Measurements from ENCODE around the gene THAP5.

Gene THAP5

GRCh38 chr7:108598153-108598552, 28.6 kb upstream of the THAP5 start:
- no peaks in the 10 kb centered on the region for H4K20me1 ChIP-seq (ENCODE audit: insufficient read depth, low read length)
- H3K79me2 ChIP-seq (ENCODE audit: insufficient read depth, low read length) = no peaks in the 10 kb centered on the region
- no peak overlapping the region for H3K27ac ChIP-seq (ENCODE audit: low read length)
- no peaks in the 10 kb centered on the region for H3K4me1 ChIP-seq (ENCODE audit: insufficient read depth, low read length)
- DNase-seq = no peak
- no peak for ATAC-seq (ENCODE audit: insufficient read depth, low read depth)
- no peaks in the 10 kb centered on the region for H3K36me3 ChIP-seq (ENCODE audit: insufficient read depth, low read length)
- no peak overlapping the region for H3K4me3 ChIP-seq (ENCODE audit: low read depth in 1 of 2, low read length in 2 of 2)
- H2AFZ ChIP-seq (ENCODE audit: low read depth, low read length) = no peak overlapping the region
- no peak overlapping the region for H3K9ac ChIP-seq (ENCODE audit: low read depth, low read length)
- H3K4me2 ChIP-seq (ENCODE audit: insufficient read depth, low read length) = no peak overlapping the region
- H3K9me3 ChIP-seq (ENCODE audit: insufficient read depth, low read length, severe bottlenecking) = no peaks in the 10 kb centered on the region
- H3K27me3 ChIP-seq (ENCODE audit: insufficient read depth, low read length, poor library complexity) = no peaks in the 10 kb centered on the region
- no peak for TF ChIP-seq EZH2 (IDR thresholded peaks at IDR 0.05; ENCODE audit: borderline replicate concordance, low read depth, low read length, severe bottlenecking)
- TF ChIP-seq, protein P1, sequence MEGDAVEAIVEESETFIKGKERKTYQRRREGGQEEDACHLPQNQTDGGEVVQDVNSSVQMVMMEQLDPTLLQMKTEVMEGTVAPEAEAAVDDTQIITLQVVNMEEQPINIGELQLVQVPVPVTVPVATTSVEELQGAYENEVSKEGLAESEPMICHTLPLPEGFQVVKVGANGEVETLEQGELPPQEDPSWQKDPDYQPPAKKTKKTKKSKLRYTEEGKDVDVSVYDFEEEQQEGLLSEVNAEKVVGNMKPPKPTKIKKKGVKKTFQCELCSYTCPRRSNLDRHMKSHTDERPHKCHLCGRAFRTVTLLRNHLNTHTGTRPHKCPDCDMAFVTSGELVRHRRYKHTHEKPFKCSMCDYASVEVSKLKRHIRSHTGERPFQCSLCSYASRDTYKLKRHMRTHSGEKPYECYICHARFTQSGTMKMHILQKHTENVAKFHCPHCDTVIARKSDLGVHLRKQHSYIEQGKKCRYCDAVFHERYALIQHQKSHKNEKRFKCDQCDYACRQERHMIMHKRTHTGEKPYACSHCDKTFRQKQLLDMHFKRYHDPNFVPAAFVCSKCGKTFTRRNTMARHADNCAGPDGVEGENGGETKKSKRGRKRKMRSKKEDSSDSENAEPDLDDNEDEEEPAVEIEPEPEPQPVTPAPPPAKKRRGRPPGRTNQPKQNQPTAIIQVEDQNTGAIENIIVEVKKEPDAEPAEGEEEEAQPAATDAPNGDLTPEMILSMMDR (IDR thresholded peaks at IDR 0.05; ENCODE audit: borderline replicate concordance, extremely low read depth, low read length, poor library complexity, severe bottlenecking) = no peak

GRCh38 chr7:108596560-108596959, 27.1 kb upstream of the THAP5 start:
- DNase-seq (no peak), ATAC-seq (ENCODE audit: insufficient read depth, low read depth) (no peak)
- Histone ChIP-seq H3K79me2 (ENCODE audit: insufficient read depth, low read length) (no peaks in the 10 kb centered on the region), H3K27me3 (ENCODE audit: insufficient read depth, low read length, poor library complexity) (no peaks in the 10 kb centered on the region), H3K4me2 (ENCODE audit: insufficient read depth, low read length) (no peak overlapping the region), H2AFZ (ENCODE audit: low read depth, low read length) (no peak overlapping the region), H4K20me1 (ENCODE audit: insufficient read depth, low read length) (no peaks in the 10 kb centered on the region), H3K27ac (ENCODE audit: low read length) (no peak overlapping the region), H3K4me1 (ENCODE audit: insufficient read depth, low read length) (no peaks in the 10 kb centered on the region), H3K9ac (ENCODE audit: low read depth, low read length) (no peak overlapping the region), H3K9me3 (ENCODE audit: insufficient read depth, low read length, severe bottlenecking) (no peaks in the 10 kb centered on the region), H3K36me3 (ENCODE audit: insufficient read depth, low read length) (no peaks in the 10 kb centered on the region), H3K4me3 (ENCODE audit: low read depth in 1 of 2, low read length in 2 of 2) (no peak overlapping the region)
- TF ChIP-seq EZH2 (IDR thresholded peaks at IDR 0.05; ENCODE audit: borderline replicate concordance, low read depth, low read length, severe bottlenecking) = no peak
- TF ChIP-seq, protein P1 (IDR thresholded peaks at IDR 0.05; ENCODE audit: borderline replicate concordance, extremely low read depth, low read length, poor library complexity, severe bottlenecking) = no peak

DNA sequence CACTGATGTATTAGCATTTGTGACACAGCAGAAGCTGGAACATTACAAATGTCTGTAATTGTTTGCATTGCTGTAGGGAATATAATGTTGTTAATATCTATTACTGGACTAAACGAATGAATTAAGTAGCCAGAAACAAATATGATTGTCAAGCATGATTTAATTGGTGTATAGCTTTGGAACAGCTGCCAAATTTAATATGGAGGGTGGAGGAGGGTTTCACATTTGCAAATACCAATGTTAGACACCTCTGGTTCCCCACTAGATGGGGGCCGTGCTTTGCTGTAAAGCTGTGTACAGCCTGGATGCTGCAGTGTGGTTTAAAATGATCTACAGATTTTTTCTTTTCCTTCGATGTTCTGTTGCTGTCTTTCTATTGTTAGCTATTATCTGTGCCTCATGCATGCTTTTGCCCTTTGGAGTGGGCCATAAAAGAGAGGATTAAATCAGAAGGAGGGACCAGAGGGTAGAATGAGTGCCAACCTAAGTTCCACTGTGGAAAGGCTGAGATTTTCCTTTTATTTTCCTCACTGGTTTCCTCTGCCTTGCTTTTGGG, 23.2 kb upstream of the THAP5 start:
- Histone ChIP-seq H4K20me1 (ENCODE audit: insufficient read depth, low read length) (no peaks in the 10 kb centered on the region), H3K9ac (ENCODE audit: low read depth, low read length) (no peak overlapping the region), H3K4me1 (ENCODE audit: insufficient read depth, low read length) (no peaks in the 10 kb centered on the region), H3K4me3 (ENCODE audit: low read depth in 1 of 2, low read length in 2 of 2) (no peak overlapping the region), H3K9me3 (ENCODE audit: insufficient read depth, low read length, severe bottlenecking) (no peaks in the 10 kb centered on the region), H3K27ac (ENCODE audit: low read length) (no peak overlapping the region), H3K27me3 (ENCODE audit: insufficient read depth, low read length, poor library complexity) (no peaks in the 10 kb centered on the region), H3K4me2 (ENCODE audit: insufficient read depth, low read length) (no peak overlapping the region), H2AFZ (ENCODE audit: low read depth, low read length) (no peak overlapping the region), H3K36me3 (ENCODE audit: insufficient read depth, low read length) (no peaks in the 10 kb centered on the region), H3K79me2 (ENCODE audit: insufficient read depth, low read length) (no peaks in the 10 kb centered on the region)
- no peak for TF ChIP-seq EZH2 (IDR thresholded peaks at IDR 0.05; ENCODE audit: borderline replicate concordance, low read depth, low read length, severe bottlenecking)
- TF ChIP-seq, protein P1 (IDR thresholded peaks at IDR 0.05; ENCODE audit: borderline replicate concordance, extremely low read depth, low read length, poor library complexity, severe bottlenecking) = no peak
- no peak for ATAC-seq (ENCODE audit: insufficient read depth, low read depth)
- no peak for DNase-seq

DNA sequence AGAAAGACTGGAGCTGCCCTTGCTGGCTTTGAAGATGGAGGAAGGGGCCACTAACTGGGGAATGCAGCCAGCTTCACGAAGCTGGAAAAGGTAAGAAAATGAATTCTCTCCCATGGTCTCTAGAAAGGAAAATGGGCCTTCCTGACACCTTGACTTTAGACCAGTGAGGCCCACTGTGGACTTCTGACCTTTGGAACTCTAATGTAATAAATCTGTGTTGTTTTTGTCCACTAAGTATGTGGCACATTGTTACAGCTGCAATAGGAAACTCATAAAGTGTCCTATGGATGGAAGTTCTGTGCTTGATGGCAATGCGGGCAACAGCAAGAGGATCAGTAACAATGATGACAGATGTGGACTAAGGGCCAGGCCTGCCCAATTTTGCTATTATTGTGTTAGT, 21.1 kb upstream of the THAP5 start:
- no peak for DNase-seq
- no peak for ATAC-seq (ENCODE audit: insufficient read depth, low read depth)
- no peaks in the 10 kb centered on the region for H3K4me1 ChIP-seq (ENCODE audit: insufficient read depth, low read length)
- no peak overlapping the region for H2AFZ ChIP-seq (ENCODE audit: low read depth, low read length)
- no peaks in the 10 kb centered on the region for H3K9me3 ChIP-seq (ENCODE audit: insufficient read depth, low read length, severe bottlenecking)
- H3K9ac ChIP-seq (ENCODE audit: low read depth, low read length) = no peak overlapping the region
- no peaks in the 10 kb centered on the region for H3K27me3 ChIP-seq (ENCODE audit: insufficient read depth, low read length, poor library complexity)
- TF ChIP-seq EZH2 (IDR thresholded peaks at IDR 0.05; ENCODE audit: borderline replicate concordance, low read depth, low read length, severe bottlenecking) = no peak
- TF ChIP-seq, protein P1 (IDR thresholded peaks at IDR 0.05; ENCODE audit: borderline replicate concordance, extremely low read depth, low read length, poor library complexity, severe bottlenecking) = no peak
- H3K4me2 ChIP-seq (ENCODE audit: insufficient read depth, low read length) = no peak overlapping the region
- H3K79me2 ChIP-seq (ENCODE audit: insufficient read depth, low read length) = no peaks in the 10 kb centered on the region
- H3K36me3 ChIP-seq (ENCODE audit: insufficient read depth, low read length) = no peaks in the 10 kb centered on the region
- H3K27ac ChIP-seq (ENCODE audit: low read length) = no peak overlapping the region
- H4K20me1 ChIP-seq (ENCODE audit: insufficient read depth, low read length) = no peaks in the 10 kb centered on the region
- H3K4me3 ChIP-seq (ENCODE audit: low read depth in 1 of 2, low read length in 2 of 2) = no peak overlapping the region

All from DND-41 (cell line).